Activated T-cell treated with anti-CD3 and anti-CD28 coated beads, Interleukin-2, amount 50 U/mL, for 24 hours (primary cell): ENCODE results near the gene ICA1.
"Not testable (repeated sequence)": the region's sequence is repeated elsewhere in the genome, so short reads cannot be mapped to it uniquely, and the experiment has no call there.

Source experiments
- DNase-seq: peaks from one replicate; pipeline ENCODE4 v3.0.0-alpha.2; 2020
- H3K27ac Mint-ChIP-seq: 2 replicates; pipeline ENCODE4 v1.8.0; 2020; ENCODE audit warnings: mild to moderate bottlenecking, mixed read lengths
- H3K27me3 Mint-ChIP-seq: 2 replicates; pipeline ENCODE4 v1.8.0; 2020; ENCODE audit warnings: mixed read lengths
- H3K36me3 Mint-ChIP-seq: 2 replicates; pipeline ENCODE4 v1.8.0; 2020; ENCODE audit warnings: low read depth, mixed read lengths
- H3K4me1 Mint-ChIP-seq: 2 replicates; pipeline ENCODE4 v1.8.0; 2020; ENCODE audit warnings: low read depth, mixed read lengths
- H3K4me3 Mint-ChIP-seq: 2 replicates; pipeline ENCODE4 v1.8.0; 2020; ENCODE audit warnings: mild to moderate bottlenecking, moderate library complexity, mixed read lengths
- H3K9me3 Mint-ChIP-seq: 2 replicates; pipeline ENCODE4 v1.8.0; 2020; ENCODE audit warnings: mixed read lengths

Gene ICA1

GRCh38 chr7:8115547-8116402 lies 146.2 kb downstream of the ICA1 start:
- Mint-ChIP-seq H3K9me3 (peaks cover 5% of the 10 kb centered on the region), H3K27ac (no peak overlapping the region), H3K4me1 (peaks cover 75% of the 10 kb centered on the region), H3K4me3 (no peak overlapping the region), H3K36me3 (no peaks in the 10 kb centered on the region), H3K27me3 (no peaks in the 10 kb centered on the region)
- DNase-seq = no peak

DNA sequence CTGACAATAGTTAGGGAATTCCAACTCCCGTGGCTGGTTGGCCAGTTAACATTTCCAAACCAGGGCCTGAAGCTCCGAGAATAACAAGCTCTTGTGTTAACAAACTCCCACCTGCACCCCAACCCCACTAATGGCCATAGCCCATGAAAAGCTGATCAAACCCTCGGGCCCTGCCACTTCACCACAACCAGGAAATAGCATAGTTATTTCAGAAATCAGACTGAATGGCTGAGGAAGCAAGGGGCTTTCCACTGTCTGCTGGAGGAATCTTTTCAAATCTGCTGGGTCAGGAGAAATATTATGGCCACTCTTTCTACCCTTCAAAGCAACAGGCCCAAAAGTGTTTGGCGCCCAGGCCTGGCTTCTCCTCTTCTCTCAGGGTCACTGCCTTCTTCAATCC lies 147.8 kb downstream of the ICA1 start:
- DNase-seq = no peak
- H3K27ac Mint-ChIP-seq = peak overlapping the region; percentile 0
- no peaks in the 10 kb centered on the region for H3K27me3 Mint-ChIP-seq
- peaks cover 67% of the 10 kb centered on the region for H3K4me1 Mint-ChIP-seq
- no peaks in the 10 kb centered on the region for H3K36me3 Mint-ChIP-seq
- no peak overlapping the region for H3K4me3 Mint-ChIP-seq
- peaks cover 5% of the 10 kb centered on the region for H3K9me3 Mint-ChIP-seq

DNA sequence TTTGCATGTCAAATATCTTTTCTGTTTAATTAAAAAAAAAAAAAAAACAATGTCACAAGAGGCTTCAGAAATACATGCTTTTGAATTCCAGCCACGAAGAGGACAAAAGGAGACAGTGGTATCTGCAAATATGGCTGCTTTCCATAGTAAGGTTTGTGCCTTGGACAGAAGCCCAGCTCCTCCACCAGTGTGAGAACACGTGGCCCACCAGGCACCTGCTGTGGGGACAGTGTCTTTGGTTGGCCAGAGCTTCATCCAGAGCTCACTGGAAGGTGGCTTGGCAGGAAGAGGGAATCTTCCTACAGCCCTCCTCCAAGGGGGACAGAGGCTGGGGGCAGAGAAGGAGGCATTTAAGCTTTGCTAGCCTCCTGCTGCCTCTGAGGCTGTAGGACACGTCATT lies 148.8 kb downstream of the ICA1 start:
- no peaks in the 10 kb centered on the region for H3K36me3 Mint-ChIP-seq
- H3K9me3 Mint-ChIP-seq = peaks cover 5% of the 10 kb centered on the region
- no peaks in the 10 kb centered on the region for H3K27me3 Mint-ChIP-seq
- peaks cover 60% of the 10 kb centered on the region for H3K4me1 Mint-ChIP-seq
- H3K4me3 Mint-ChIP-seq = no peak overlapping the region
- DNase-seq = no peak
- H3K27ac Mint-ChIP-seq = no peak overlapping the region

DNA sequence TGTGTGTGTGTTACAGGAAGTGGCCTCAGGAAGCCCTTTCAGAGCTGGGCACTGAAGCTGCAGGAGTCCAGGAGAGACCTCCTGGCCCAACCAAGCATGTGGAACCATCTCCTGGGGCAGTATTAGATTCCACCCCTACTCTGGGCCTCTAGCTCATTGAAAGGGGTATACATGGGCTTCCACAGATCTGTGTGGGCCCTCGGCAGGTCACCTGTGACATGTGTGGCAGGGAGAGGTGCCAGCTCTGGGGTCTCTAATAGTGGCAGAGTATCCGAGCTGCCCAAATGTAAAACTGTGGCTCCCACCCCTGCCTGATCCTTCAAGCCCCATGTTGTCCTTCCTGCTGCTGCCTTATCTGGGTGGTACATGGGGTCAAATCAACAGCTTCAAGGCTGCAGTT lies 149.3 kb downstream of the ICA1 start:
- H3K4me3 Mint-ChIP-seq = no peak overlapping the region
- peaks cover 5% of the 10 kb centered on the region for H3K9me3 Mint-ChIP-seq
- H3K4me1 Mint-ChIP-seq = peaks cover 56% of the 10 kb centered on the region
- no peaks in the 10 kb centered on the region for H3K27me3 Mint-ChIP-seq
- no peaks in the 10 kb centered on the region for H3K36me3 Mint-ChIP-seq
- no peak overlapping the region for H3K27ac Mint-ChIP-seq
- no peak for DNase-seq

DNA sequence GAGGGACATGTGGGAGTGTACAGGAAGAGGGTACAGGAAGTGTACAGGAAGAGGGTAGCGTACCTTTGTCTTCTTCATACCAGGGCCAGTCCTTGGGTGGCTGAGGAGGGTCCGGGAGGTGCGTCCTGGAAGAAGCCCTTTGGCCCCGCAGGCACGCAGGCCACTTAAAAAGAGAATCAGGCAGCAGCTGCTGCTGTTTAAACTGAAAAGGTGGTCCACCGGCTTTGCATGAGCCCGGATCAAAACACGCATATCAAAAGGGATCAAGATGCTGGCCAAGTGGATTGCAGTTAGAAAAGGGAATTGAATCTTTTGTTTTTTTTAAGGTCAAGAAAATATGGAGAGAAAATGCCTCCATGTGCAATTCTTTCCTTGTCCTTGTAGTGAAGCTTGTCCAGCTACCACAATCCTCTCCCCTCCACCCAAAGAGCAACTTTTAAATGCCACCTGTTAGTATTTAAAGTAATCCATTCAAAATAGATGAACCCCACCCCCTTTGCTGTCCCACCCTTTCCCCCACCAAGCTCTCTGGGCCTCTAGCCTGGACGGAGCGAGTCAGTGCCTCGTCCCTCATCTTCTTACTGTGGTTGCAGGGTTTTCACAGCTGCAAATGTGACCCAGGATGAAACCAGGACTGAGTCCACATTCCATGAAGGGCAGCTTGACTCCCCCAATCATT lies 150.5 kb downstream of the ICA1 start:
- Mint-ChIP-seq H3K27me3 (no peaks in the 10 kb centered on the region), H3K27ac (no peak overlapping the region)

DNA sequence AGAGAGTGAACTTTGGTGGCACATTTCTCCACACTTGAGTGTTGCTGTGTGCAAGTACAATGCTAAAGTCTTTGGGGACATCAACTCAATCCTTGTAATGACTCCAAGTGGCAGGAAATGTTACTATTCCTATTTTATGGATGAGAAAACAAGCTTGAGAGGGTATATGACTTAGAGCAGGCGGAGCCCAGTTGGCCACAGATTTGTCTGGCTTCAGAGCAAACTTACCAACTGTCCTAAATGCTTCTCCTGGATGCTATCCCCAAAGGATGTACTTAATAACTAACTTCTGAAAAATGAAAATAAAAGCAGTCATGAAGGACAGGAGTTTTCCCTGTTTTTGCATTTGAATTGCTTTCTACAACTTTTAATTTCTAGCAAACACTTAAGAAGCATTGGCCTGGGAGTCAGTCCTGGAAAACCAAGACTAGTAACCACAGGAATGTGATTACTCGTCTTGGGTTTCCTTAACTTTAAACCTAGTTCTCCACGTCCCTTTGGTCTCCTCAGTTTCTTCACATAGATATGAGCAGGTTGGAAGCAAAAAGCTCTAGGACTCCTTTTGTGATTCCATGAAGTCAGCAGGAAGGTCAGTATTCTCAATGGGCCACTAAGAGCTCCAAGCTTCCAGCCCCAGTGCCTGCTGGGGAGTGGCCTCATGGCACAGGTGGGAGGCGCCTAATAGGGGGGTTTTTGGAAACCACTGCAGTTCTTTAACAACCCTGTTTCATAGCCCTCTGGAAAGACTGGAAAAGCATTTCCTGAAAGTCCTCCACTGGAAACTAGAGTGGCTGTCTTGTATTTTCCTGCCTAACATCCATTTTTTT lies 152.6 kb downstream of the ICA1 start:
- peaks cover 49% of the 10 kb centered on the region for H3K4me1 Mint-ChIP-seq
- peaks cover 4% of the 10 kb centered on the region for H3K9me3 Mint-ChIP-seq
- H3K27ac Mint-ChIP-seq = no peak overlapping the region
- no peaks in the 10 kb centered on the region for H3K27me3 Mint-ChIP-seq
- no peak for DNase-seq
- H3K36me3 Mint-ChIP-seq = no peaks in the 10 kb centered on the region
- no peak overlapping the region for H3K4me3 Mint-ChIP-seq

More for the DNA sequence above, 150.5 kb downstream of the ICA1 start:
- no peak overlapping the region for H3K4me3 Mint-ChIP-seq
- peaks cover 2% of the 10 kb centered on the region for H3K9me3 Mint-ChIP-seq
- no peak for DNase-seq
- H3K4me1 Mint-ChIP-seq = peaks cover 49% of the 10 kb centered on the region
- no peaks in the 10 kb centered on the region for H3K36me3 Mint-ChIP-seq

DNA sequence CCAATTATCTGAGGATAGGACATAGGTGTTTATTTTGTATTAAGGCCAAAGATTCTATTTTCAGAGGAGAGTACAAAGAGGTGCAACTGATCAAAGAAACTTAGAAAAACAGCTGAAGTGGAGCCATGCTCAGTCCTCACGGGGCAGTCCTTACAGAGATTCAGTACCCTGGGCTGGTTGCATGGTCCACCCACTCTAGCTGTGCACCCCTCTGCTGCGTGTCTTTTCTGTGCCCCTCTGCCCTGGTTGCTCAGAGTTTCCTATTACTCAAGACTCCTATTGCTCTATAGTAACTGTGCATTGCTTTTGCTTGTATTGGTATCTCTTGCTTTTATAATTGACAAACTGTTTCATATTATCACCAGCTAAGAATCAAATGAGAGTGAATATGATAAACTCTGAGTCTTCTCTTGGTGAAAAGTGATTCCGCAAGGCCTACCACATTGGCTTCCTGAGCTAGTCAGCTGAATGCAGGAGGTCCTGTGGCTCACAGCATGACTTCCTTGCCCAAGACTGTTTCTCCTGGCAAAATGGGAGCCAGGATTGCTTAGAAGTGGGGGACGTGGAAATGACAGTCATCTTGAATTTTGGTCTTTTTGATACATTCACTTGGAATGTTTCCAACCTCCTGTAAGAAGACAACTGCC lies 156.4 kb downstream of the ICA1 start:
- no peaks in the 10 kb centered on the region for H3K27me3 Mint-ChIP-seq
- H3K9me3 Mint-ChIP-seq = peaks cover 18% of the 10 kb centered on the region
- H3K36me3 Mint-ChIP-seq = peaks cover 5% of the 10 kb centered on the region
- peak overlapping the region; percentile 18 for H3K27ac Mint-ChIP-seq
- peaks cover 32% of the 10 kb centered on the region for H3K4me1 Mint-ChIP-seq
- DNase-seq = no peak
- no peak overlapping the region for H3K4me3 Mint-ChIP-seq

DNA sequence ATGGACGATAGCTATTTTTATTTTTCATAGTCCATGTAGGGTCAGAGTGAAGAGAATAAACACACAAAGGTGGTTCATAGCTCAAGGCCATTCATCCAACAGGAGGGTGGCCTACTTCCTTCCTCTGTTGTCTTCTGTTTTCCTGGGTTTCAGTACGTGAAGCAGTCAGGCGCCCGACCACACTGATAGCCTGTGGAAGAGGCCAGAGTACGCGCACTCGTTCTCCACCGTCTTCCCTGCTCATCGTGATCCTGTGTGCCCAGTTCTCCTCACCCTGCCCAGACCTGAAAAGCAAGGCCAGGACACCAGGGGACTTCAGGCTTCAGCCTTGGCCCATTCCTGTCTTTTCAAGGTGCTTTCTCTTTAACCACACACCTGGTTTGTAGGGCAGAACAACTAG lies 158.7 kb downstream of the ICA1 start:
- no peak overlapping the region for H3K4me3 Mint-ChIP-seq
- no peak overlapping the region for H3K27ac Mint-ChIP-seq
- peaks cover 30% of the 10 kb centered on the region for H3K9me3 Mint-ChIP-seq
- peaks cover 32% of the 10 kb centered on the region for H3K4me1 Mint-ChIP-seq
- peaks cover 5% of the 10 kb centered on the region for H3K36me3 Mint-ChIP-seq
- no peak for DNase-seq
- H3K27me3 Mint-ChIP-seq = no peaks in the 10 kb centered on the region

DNA sequence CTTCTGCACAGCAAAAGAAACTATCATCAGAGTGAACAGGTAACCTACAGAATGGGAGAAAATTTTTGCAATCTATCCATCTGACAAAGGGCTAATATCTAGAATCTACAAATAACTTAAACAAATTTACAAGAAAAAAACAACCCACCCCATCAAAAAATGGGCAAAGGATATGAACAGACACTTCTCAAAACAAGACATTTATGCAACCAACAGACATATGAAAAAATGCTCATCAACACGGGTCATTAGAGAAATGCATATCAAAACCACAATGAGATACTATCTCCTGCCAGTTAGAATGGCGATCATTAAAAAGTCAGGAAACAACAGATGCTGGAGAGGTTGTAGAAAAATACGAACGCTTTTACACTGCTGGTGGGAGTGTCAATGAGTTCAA lies 160.7 kb downstream of the ICA1 start:
- not testable (repeated sequence) for H3K36me3 Mint-ChIP-seq

DNA sequence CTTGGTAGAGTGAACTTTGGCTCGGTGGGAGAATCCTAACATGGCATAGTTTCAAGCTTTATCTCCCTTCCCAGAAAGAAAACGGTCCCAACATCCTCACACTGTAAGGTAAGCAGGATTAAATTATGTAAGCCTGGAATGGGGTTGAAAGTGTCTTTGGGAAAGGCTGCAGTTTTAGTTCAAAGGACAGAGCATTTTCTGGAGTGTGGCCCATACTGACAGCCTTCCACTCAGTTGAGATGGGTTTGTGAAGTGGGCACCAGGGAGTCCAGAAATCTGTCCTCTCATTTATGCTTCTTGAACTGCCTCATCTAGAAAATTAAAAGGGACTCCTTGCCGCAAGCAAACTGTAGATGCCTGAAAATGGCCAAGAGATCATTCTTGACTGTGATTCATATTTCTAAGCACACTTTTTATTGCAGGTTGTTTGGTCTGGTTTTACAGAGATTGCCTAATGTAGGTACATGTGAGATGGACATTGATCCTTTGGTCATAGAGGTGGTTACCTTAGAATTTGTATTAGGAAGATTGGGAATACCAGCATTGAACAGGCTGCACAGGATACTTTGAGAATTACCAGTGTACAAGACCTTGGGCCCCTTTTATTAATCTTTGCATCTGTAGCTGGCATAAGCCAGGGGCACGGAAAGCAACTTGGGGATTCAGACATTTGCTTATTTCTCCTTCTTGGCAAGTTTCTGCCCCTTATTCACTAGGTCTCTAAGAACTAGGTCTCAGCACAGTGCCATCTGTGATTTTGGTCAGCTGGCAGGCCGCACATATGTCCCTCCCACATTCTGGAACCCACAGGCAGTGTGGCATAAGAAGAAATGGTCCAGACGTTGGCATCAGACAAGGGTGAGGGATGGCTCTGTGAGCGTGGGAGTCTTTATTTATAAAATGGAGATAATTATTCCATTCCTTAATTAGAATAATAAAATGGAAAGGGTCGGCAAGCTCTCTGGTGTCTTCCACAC lies 167.5 kb downstream of the ICA1 start:
- no peak for DNase-seq
- Mint-ChIP-seq H3K9me3 (peaks cover 5% of the 10 kb centered on the region), H3K4me3 (no peak overlapping the region), H3K27me3 (no peaks in the 10 kb centered on the region), H3K36me3 (peaks cover 5% of the 10 kb centered on the region), H3K27ac (no peak overlapping the region), H3K4me1 (peaks cover 3% of the 10 kb centered on the region)

More for the DNA sequence above, 160.7 kb downstream of the ICA1 start:
- not testable (repeated sequence) for DNase-seq, H3K27ac Mint-ChIP-seq, H3K4me3 Mint-ChIP-seq, H3K27me3 Mint-ChIP-seq
- peaks cover 28% of the 10 kb centered on the region for H3K9me3 Mint-ChIP-seq
- peaks cover 24% of the 10 kb centered on the region for H3K4me1 Mint-ChIP-seq

- DNase-seq = no peak
- Mint-ChIP-seq H3K36me3 (peaks cover 11% of the 10 kb centered on the region), H3K27ac (no peak overlapping the region), H3K4me1 (peaks cover 6% of the 10 kb centered on the region), H3K4me3 (no peak overlapping the region), H3K9me3 (no peaks in the 10 kb centered on the region), H3K27me3 (no peaks in the 10 kb centered on the region)
These were observed 169.8 kb downstream of the ICA1 start for GRCh38 chr7:8092140-8092539.

DNA sequence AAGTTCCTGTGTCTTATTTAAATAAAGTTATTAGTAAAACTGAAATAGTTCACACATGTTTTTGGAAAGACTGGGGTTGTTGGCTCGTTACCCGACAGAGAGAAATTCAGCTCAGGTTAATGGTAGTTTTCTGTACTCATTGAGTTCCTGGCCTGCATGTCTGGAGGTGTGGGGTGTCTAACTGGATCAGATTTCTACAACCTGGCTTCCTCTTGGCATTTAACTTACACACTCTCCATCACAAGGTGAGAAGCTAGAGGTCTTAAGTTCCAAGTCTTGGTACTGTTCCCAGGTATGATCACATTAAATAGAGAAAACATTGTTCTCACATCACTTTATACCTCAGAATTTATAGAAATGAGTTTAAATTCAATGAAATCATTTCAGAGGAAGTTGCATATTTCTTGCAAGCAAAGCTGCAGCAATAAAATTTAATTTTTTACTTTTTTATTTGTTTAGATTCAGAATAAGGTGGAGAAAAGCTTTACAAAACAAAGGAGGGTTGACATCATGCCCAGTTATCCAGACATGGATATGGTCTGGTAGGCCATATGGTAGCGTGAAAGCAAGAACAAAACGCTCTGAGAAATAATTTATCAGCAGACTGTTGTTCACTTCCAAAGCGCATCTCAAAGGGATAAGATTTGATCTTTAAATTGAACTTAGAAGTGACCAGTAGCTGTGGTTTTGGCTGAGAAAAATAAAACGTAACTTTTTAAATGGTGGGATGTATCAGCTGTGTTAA lies 172.8 kb downstream of the ICA1 start:
- no peak overlapping the region for H3K4me3 Mint-ChIP-seq
- no peak overlapping the region for H3K27ac Mint-ChIP-seq
- H3K27me3 Mint-ChIP-seq = no peaks in the 10 kb centered on the region
- H3K36me3 Mint-ChIP-seq = peaks cover 31% of the 10 kb centered on the region
- H3K9me3 Mint-ChIP-seq = no peaks in the 10 kb centered on the region
- no peak for DNase-seq
- peaks cover 6% of the 10 kb centered on the region for H3K4me1 Mint-ChIP-seq

DNA sequence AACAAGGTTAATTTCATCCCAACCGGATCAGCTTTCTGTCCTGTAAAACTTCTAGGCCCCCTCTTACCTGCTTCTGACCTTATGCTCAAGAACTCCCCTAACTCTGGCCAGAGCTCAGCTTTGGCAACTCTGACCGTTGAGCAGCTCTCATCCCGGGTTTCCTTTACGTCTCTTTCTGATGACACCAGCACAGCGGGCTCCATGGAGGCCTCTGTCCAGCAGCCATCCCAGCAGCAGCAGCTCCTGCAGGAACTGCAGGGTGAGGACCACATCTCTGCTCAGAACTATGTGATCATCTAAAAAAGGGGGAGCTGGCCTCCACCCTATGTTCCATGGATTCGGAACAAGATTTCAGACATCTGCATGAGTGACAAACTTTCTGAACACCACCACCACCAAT lies 175.7 kb downstream of the ICA1 start:
- Mint-ChIP-seq H3K9me3 (no peaks in the 10 kb centered on the region), H3K27ac (no peak overlapping the region), H3K4me1 (peaks cover 6% of the 10 kb centered on the region), H3K4me3 (no peak overlapping the region), H3K36me3 (peaks cover 32% of the 10 kb centered on the region), H3K27me3 (no peaks in the 10 kb centered on the region)
- DNase-seq = no peak
